Right renal pelvis (tissue), 4 donors: ENCODE data around the gene SF3A2. TPM values are rescaled to one million over a fixed set of nuclear protein-coding genes. Genes with fewer than 3 reads are reported as not detected.

Experiments
- DNase-seq, 4 donors: peaks; one replicate each; pipeline ENCODE4 v3.0.0-alpha.2; 2013; ENCODE audit warnings: low read depth in 4 of 4, low spot score in 3 of 4, missing footprints in 1 of 4
- polyA plus RNA-seq, 4 donors: library from polyadenylated mRNA; unstranded; fragments of 120-200 nt; gene quantifications; one replicate each; pipeline ENCODE4 v1.2.1, GENCODE V29; 2013; ENCODE audit not compliant: insufficient read length in 4 of 4

SF3A2 gene
- polyA plus RNA-seq, 4 donors, result 65.4 to 91.1 (median 73.2) TPM

DNA sequence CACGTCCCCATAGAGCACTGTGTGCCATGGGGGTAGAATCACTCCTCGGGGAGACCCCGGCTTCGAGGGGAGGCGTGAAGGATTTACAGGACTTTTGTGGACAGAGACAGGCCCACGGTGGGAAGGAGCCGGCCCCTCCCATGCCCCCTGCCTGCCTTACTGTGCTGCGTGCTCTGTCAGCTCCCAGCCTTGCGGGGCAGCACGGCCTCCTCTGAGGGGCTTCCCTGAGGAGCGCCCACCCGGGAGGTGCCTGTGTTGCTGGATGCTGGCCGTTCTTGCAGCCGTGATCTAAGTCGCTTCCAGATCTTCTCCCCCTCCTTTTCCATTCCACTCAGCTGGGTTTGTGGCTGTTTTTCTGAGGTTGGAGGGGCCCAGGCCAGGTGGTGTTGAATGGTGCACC is 29.6 kb upstream of the SF3A2 start:
- no peak for DNase-seq

- DNase-seq, result no peak
Measured at GRCh38 chr19:2207991-2208860, 28.4 kb upstream of the SF3A2 start.

- no peak for DNase-seq
Measured at GRCh38 chr19:2208975-2209374, 27.6 kb upstream of the SF3A2 start.

DNA sequence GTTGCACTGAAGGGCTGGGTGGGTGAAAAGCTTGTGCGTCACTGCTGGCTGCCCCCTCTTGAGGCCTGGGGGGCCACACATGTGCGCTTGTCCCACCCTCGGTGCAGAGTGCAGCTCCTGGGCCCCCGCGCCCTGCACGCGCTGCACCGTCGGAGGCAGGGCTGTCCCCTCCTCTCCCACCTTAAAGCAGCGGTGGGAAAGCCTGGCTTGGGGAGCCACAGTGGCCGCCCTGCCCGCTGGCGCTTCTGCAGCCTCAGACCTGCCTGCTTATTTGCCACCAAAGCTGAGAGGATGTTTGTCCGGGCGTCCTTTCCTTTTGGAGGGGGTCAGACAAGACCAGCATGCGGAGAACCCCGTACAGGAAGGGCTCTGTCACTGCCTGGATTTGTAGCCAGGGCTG is 27.2 kb upstream of the SF3A2 start:
- no peak for DNase-seq

DNA sequence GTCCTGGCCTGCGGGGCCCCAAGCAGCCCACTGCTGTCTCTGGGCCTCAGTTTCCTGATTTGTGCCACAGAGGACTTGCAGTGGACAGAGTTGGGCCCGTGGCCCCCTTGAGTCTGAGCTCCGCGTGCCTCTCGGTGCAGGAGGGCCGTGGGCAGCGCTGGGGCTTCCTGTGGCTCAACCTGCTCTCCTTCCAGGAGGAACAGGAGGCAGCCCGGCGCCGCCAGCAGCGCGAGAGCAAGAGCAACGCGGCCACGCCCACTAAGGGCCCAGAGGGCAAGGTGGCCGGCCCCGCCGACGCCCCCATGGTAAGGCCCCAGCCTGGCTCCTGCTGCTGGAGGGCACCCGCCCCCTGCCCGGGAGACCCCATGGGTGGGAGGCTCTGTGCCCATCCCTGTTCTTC is 26.4 kb upstream of the SF3A2 start:
- DNase-seq, result no peak

DNA sequence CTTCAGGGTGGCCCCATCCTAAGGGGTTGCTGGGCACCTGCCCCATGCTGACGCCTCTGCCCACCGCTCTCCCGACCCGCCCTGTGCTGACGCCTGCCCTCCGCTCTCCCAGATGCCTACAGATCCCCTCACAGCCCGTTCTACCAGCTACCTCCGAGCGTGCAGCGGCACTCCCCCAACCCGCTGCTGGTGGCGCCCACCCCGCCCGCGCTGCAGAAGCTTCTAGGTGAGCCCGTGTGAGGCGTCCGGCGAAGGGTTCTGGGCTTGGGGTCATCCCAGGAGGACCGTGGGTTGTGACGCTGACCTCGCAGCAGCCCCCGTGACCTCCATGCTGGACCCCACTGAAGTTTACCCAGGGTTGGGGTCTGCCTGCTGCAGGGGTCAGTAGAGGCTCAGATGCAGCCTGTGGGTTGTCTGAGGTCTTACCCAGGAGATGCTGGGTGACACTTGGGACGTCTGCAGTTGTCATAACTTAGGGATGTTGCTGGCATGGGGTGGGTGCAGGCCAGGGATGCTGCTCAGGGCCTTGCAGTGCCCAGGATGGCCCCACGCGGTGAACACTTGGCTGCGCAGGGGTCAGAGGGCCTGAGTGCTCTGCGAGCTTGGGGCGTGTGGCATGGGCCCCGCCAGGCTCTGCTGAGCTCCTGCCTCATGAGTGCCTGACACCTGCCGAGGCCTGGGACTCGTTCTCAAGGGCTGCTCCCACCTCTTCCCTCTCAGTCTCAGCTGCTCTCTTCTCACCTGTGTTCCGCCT is 25.5 kb upstream of the SF3A2 start:
- DNase-seq, result no peak

DNA sequence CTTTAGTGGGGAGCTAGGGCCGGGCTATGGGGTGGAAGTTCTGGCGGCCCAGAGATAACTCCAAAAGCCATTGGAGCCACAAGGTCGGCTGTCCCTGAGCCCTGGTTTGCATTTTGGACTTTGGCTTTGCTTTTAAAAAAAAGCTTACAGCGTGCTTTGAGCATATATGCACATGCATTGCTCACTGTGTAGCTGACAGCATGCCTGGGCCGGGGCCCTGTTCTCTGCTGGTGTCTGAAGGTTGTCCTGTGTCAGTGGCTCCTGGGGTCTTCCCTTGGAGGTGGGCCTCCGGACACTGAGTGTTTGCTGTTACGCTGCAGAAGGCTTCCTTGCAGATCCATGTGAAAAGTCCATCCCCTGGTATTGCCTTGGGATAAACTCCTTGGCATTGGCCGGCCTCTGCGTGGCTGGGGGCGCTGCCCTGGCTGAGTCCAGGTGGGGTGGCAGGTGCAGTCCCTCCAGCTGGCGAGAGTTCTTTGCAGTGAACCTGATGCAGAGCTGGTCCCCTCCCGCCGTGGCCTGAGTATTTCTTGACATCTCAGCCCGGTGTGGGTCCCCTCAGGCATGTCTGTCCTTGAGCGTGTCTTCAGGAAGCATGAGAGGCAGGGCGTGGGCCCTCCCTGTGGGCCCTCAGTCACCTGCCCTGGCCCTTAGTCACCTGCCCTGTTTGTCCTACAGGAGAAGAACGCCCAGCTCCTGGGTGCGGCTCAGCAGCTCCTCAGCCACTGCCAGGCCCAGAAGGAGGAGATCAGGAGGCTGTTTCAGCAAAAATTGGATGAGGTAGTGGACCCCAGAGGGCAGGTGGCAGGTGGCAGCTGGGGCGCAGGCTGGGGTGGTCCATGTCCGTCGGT is 23.5 kb upstream of the SF3A2 start:
- no peak for DNase-seq

- DNase-seq, result no peak
Measured at GRCh38 chr19:2213799-2214198, 22.8 kb upstream of the SF3A2 start.

DNA sequence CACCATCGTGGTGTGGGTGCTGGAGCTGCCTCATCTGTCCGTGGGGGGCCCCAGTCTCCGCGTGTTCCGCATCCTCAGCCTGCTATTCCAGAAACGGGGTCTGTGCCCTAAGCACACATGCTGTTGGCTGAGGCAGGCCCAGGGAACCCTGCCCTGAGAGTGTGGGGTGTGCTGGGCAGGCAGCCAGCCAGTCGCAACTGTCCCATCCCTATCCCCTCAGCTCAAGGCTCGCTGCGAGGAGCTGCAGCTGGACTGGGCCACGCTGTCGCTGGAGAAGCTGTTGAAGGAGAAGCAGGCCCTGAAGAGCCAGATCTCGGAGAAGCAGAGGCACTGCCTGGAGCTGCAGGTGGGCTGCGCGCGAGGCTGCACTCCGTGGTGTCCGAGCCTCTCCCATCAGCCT is 22.4 kb upstream of the SF3A2 start:
- no peak for DNase-seq

GRCh38 chr19:2215281-2215751 is 21.3 kb upstream of the SF3A2 start:
- no peak for DNase-seq

- no peak for DNase-seq
Measured at GRCh38 chr19:2216361-2217225, 20.0 kb upstream of the SF3A2 start.

GRCh38 chr19:2217591-2217990 is 19.0 kb upstream of the SF3A2 start:
- DNase-seq, result no peak

DNA sequence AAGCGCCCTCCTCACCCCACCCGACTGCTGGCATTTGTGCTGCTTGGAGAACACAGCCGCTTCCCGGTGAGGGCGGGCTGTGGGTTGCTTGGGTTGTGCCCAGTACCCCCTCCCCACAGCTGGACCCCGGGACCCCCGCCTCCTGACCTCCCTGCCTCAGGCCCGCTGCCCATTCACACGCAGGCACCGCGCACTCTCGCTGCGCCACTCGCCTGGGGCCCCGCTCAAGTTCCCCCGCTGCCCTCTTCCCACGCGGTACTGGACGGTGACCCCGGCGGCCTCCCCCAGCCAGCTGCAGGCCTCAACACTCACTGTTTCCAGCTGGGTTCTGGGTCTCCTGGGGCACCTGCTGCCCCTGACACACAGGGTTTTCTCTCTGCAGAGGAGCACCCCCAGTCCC is 16.9 kb upstream of the SF3A2 start:
- DNase-seq, result no peak

DNA sequence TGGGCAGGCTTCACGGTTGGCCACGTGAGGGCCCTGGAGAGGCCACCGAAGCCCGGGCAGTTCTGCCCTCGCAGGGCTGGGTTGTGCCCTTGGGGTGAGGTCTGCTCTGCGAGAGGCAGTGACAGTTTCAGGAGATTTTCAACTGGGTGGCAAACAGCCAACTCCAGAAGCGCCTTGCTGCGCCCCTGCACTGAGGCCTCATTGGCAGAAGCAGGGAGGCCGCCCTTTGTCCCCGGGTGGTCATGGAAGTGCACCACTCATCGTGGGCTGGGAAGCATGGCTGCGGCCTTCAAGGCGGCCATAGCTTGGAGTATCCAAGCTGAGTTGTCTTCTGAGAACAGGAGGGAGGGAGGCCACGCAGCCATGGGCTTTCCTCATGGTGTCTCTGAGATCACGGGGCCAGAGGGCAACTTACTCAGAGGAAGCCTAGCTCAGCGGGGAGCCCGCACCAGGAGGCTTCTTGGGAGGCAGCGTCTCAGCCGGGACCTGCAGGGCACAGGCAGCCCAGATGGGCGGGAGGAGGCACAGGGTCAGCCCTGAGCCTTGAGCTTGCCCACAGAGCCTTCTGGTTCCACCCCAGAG is 15.3 kb upstream of the SF3A2 start:
- DNase-seq, result no peak

DNA sequence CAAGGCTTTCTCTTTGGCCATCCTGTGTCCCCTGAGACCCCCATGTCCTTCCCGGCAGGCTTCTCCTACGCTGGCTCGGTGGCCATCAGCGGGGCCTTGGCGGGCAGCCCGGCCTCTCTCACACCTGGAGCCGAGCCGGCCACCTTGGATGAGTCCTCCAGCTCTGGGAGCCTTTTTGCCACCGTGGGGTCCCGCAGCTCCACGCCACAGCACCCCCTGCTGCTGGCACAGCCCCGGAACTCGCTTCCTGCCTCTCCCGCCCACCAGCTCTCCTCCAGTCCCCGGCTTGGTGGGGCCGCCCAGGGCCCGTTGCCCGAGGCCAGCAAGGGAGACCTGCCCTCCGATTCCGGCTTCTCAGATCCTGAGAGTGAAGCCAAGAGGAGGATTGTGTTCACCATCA is 14.7 kb upstream of the SF3A2 start:
- no peak for DNase-seq

DNA sequence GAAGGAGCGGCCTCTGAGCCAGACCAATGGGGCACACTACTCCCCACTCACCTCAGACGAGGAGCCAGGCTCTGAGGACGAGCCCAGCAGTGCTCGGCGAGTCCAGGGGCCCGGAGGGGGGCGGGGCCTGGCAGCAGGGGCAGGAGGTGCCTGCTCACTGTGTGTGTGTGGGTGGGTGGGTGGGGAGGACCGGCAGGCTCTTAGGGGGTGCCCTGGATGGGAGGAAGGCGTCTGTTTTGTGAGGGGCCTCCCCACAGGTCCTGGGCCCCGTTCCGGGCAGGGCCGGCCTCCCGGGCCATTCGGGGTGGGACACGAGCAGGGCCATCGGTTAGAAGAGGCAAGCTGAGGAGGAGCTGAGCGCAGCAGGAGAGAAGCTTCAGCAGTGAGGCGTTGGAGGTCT is 13.2 kb upstream of the SF3A2 start:
- no peak for DNase-seq

DNA sequence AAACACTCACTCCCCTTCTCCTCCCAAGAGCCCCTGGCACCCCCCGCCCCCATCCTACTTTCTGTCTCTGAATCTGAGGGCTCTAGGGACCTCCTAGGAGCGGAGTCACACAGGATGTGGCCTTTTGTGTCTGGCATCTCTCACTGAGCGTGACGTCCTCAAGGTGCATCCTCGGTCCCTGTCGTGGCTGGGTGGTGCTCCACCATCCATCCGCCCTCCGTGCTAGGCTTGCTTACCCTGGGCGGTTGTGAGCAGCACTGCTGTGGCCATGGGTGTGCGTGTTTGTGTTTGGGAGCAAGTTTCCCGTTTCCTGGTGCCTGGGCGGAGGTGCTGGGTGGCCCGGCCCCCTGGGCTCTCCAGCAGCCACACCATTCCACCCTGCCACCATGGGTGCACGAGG is 12.7 kb upstream of the SF3A2 start:
- no peak for DNase-seq

DNA sequence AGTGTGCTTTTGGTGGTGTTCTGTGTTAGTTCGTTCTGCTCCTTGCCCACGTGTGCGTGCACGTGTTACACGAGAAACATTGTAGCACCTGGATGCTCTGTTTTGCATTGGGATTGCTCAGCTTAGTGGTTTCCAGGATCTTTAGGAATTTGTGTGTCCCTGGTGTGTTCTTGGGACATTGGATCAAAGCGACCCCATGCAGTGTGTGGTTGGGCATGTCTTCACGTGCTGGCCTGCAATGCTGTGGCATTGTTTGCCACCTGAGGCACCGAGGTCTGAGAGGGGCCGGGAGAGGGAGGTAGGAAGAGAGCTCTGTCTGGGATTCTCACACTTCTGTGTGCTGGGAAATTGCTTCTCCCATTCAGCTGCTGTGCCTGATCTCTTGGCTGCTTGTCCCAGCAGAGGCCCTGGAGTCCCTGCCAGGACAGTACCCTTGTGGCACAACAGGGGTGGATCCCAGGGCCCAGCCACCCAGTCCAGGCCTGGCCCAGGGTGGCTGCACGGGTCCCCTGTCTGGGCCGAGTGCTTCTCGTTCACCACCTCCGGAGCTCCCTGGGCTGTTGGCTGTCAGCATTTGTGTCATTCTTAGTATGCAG is 11.8 kb upstream of the SF3A2 start:
- no peak for DNase-seq

DNA sequence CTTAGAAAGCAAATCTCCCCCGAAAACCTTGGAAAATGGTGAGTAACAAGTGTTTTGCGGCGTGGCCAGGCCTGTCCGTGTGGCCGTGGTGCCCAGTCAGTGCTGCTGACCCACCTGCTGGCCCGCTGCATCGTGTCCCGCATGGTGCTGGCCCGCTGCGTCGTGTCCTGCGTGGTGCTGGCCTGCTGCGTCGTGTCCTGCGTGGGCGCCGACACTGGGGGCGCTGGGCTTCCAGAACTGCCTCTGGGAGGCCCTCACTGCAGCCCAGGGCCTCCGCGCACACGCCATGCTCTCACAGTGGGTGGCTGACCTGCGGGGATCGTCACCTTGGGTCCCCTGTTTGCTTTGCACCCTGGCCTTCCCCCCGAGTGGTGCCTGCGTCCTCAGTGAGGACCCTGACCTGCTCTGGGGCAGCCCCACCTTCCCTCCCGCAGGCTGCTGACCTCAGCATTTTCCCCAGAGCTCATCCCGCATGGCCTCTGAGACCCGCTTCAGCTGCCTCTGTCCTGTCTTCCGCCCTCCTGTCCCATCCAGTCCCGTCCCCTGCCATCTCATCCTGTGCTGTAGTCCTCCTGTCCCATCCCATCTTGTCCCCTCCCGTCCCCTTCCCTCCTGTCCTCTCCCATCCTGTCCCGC is 11.1 kb upstream of the SF3A2 start:
- no peak for DNase-seq
